Loucy (cell line): ENCODE measurements around the gene NRCAM.

Experiments used
- H2AFZ ChIP-seq: fragments of 200-600 bp; sonication (generic); 2 replicates; pipeline ENCODE4 v1.6.0; 2016; ENCODE audit warnings: antibody characterized with exemption, mild to moderate bottlenecking, low read length, moderate library complexity
- H3F3A ChIP-seq: fragments of 200-600 bp; 2 replicates; pipeline ENCODE4 v1.6.0; 2016; ENCODE audit warnings: antibody characterized with exemption, low read depth, mild to moderate bottlenecking
- H3K27me3 ChIP-seq: fragments of 200-600 bp; sonication (generic); 2 replicates; pipeline ENCODE4 v1.6.1; 2014; ENCODE audit warnings: low read length, mild to moderate bottlenecking; ENCODE audit not compliant: insufficient read depth, poor library complexity, severe bottlenecking
- H3K36me3 ChIP-seq: fragments of 200-600 bp; sonication (generic); 2 replicates; pipeline ENCODE4 v1.6.1; 2016; ENCODE audit warnings: low read length; ENCODE audit not compliant: insufficient read depth
- H3K4me1 ChIP-seq: fragments of 200-600 bp; sonication (generic); 2 replicates; pipeline ENCODE4 v1.5.1; 2014; ENCODE audit warnings: low read length, mild to moderate bottlenecking; ENCODE audit not compliant: insufficient read depth, poor library complexity, severe bottlenecking
- H3K4me2 ChIP-seq: fragments of 200-600 bp; sonication (generic); 2 replicates; pipeline ENCODE4 v1.6.0; 2014; ENCODE audit warnings: antibody characterized with exemption, low read length, low read depth, mild to moderate bottlenecking; ENCODE audit not compliant: poor library complexity, severe bottlenecking
- H3K4me3 ChIP-seq: fragments of 200-600 bp; sonication (generic); 2 replicates; pipeline ENCODE4 v1.5.1; 2014; ENCODE audit warnings: low read length, mild to moderate bottlenecking, mixed read lengths; ENCODE audit not compliant: poor library complexity, severe bottlenecking
- H3K79me2 ChIP-seq: fragments of 200-600 bp; sonication (generic); 2 replicates; pipeline ENCODE4 v1.6.1; 2014; ENCODE audit warnings: low read length; ENCODE audit not compliant: insufficient read depth
- H3K9ac ChIP-seq: fragments of 200-600 bp; sonication (generic); 2 replicates; pipeline ENCODE4 v1.6.0; 2014; ENCODE audit warnings: mild to moderate bottlenecking, low read depth, low read length, moderate library complexity; ENCODE audit not compliant: poor library complexity, severe bottlenecking
- H3K9me2 ChIP-seq: fragments of 200-600 bp; sonication (generic); replicated peaks from 2 replicates; pipeline ENCODE4 v1.6.1; 2016; ENCODE audit warnings: low read depth, low read length, mixed read lengths
- H3K9me3 ChIP-seq: fragments of 200-600 bp; sonication (generic); 2 replicates; pipeline ENCODE4 v1.6.1; 2014; ENCODE audit warnings: mild to moderate bottlenecking, antibody characterized with exemption, low read length, low read depth; ENCODE audit not compliant: insufficient read depth
- H4K20me1 ChIP-seq: fragments of 200-600 bp; sonication (generic); 2 replicates; pipeline ENCODE4 v1.6.0; 2014; ENCODE audit warnings: antibody characterized with exemption, low read length, mild to moderate bottlenecking; ENCODE audit not compliant: insufficient read depth, poor library complexity, severe bottlenecking
- EZH2phosphoT487 ChIP-seq: fragments of 200-600 bp; IDR thresholded peaks from 2 replicates; pipeline ENCODE4 v1.6.1; 2018; ENCODE audit warnings: antibody characterized with exemption, mild to moderate bottlenecking, moderate library complexity, borderline replicate concordance
- TF ChIP-seq, protein P1 (sequence below): fragments of 200-600 bp; sonication (generic); conservative IDR thresholded peaks from 2 replicates; pipeline ENCODE4 v1.5.1; 2014; ENCODE audit warnings: mild to moderate bottlenecking, antibody characterized with exemption, low read length

The NRCAM gene

DNA sequence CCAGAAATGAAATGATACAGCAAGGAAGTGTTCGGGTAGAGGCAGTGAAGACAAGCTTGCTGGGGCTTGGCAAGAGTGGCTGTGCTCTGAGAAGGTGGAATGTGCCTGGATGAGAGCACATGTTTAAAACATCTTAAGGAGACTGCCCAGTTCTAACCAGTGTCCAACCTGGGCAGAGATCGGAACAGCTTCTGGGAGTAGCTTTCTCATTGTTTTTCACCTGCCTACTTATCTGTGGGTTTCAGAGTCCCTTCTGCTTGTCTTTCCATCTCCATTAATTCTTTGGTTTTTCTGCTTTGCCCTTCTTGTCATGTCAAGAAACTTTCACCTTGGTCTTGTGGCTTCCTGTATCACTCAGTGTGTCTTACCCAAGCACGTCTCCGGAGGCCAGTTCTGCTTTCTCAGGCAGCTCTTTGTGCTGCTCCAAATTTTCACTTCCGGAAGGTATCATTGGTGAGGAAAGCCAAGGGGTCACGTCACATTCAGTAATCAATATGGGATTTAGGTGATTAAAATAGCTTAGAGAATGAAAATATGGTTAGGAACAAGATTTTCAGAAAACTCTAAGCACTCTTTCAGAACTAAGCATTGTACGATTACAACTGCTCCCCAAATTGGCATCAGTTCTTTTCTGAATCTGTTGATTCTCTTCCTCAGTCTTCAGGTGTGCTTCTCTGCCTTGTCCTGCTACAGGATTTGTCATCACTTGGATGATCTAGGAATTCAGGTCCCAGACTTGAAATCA lies 320.6 kb downstream of the NRCAM start:
- Histone ChIP-seq H3K9me3 (no peaks in the 10 kb centered on the region), H3K4me2 (no peak overlapping the region), H3K9ac (no peak overlapping the region), H3K36me3 (no peaks in the 10 kb centered on the region), H3K27me3 (no peaks in the 10 kb centered on the region), H4K20me1 (no peaks in the 10 kb centered on the region), H2AFZ (no peak overlapping the region), H3K4me3 (no peak overlapping the region), H3K79me2 (no peaks in the 10 kb centered on the region), H3K4me1 (no peaks in the 10 kb centered on the region), H3F3A (no peaks in the 10 kb centered on the region), H3K9me2 (no peaks in the 10 kb centered on the region)
- no peak for TF ChIP-seq EZH2phosphoT487
- TF ChIP-seq, protein P1, sequence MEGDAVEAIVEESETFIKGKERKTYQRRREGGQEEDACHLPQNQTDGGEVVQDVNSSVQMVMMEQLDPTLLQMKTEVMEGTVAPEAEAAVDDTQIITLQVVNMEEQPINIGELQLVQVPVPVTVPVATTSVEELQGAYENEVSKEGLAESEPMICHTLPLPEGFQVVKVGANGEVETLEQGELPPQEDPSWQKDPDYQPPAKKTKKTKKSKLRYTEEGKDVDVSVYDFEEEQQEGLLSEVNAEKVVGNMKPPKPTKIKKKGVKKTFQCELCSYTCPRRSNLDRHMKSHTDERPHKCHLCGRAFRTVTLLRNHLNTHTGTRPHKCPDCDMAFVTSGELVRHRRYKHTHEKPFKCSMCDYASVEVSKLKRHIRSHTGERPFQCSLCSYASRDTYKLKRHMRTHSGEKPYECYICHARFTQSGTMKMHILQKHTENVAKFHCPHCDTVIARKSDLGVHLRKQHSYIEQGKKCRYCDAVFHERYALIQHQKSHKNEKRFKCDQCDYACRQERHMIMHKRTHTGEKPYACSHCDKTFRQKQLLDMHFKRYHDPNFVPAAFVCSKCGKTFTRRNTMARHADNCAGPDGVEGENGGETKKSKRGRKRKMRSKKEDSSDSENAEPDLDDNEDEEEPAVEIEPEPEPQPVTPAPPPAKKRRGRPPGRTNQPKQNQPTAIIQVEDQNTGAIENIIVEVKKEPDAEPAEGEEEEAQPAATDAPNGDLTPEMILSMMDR = no peak

DNA sequence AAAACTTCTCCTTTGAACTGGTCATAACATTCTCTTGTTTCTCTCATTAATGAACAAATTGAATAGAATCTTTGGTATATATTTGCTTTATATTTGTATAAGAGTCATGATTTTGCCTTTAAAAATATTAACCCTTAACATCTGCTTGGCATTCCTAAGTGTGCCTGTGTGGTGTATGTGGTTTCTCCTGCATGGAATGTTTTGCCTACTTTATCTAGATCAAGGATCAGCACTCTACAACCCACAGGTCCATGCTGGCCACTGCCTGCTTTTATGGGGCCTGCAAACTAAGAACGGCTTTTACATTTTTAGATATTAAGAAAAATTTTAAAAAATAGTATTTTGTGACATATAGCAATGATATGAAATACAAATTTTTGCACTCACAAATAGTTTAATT lies 321.8 kb downstream of the NRCAM start:
- no peaks in the 10 kb centered on the region for H3K27me3 ChIP-seq
- H3K9me2 ChIP-seq = no peaks in the 10 kb centered on the region
- H4K20me1 ChIP-seq = no peaks in the 10 kb centered on the region
- H3K36me3 ChIP-seq = no peaks in the 10 kb centered on the region
- H3K4me1 ChIP-seq = no peaks in the 10 kb centered on the region
- no peak overlapping the region for H2AFZ ChIP-seq
- no peaks in the 10 kb centered on the region for H3K9me3 ChIP-seq
- no peak for TF ChIP-seq EZH2phosphoT487
- TF ChIP-seq, protein P1 = no peak
- no peak overlapping the region for H3K4me3 ChIP-seq
- H3K4me2 ChIP-seq = no peak overlapping the region
- H3K79me2 ChIP-seq = no peaks in the 10 kb centered on the region
- H3F3A ChIP-seq = no peaks in the 10 kb centered on the region
- no peak overlapping the region for H3K9ac ChIP-seq

DNA sequence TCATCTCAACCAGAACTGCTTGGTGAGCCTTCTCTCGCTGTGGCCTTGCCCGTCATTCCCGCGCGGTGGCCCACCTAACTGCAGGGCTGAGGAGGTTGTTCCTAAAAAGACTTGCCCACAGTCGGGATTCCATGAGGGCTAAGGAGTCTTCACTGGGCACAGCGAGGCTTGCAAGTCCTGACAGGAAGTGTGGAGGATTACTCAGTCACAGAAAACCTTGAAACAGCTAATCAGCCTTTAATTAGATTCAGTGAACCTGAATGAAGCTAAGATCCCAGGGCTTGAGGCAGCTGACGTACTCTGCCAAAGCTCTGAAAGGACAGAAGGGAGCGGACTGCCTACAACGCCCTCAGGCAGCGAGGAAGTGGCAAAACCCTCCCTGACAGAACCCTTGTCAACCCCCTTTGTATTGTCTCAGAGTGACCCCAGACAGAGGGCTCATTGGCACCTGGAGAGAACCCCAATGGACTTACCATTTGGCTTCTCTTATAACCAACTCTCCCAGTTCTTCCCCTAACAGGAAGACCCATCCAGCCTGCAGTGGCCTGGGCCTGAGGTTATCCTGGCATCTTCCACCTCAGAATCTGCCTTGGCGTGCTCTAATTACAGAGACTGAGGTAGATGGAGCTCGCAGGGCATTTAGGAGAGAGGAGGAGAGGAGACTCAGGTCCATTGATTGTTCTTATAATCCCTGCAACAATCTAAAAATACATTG lies 323.5 kb downstream of the NRCAM start:
- no peaks in the 10 kb centered on the region for H4K20me1 ChIP-seq
- no peaks in the 10 kb centered on the region for H3K79me2 ChIP-seq
- no peaks in the 10 kb centered on the region for H3F3A ChIP-seq
- H3K27me3 ChIP-seq = no peaks in the 10 kb centered on the region
- H3K9ac ChIP-seq = no peak overlapping the region
- no peaks in the 10 kb centered on the region for H3K36me3 ChIP-seq
- no peak overlapping the region for H2AFZ ChIP-seq
- H3K9me2 ChIP-seq = no peaks in the 10 kb centered on the region
- no peaks in the 10 kb centered on the region for H3K9me3 ChIP-seq
- TF ChIP-seq EZH2phosphoT487 = no peak
- TF ChIP-seq, protein P1 = no peak
- H3K4me1 ChIP-seq = no peaks in the 10 kb centered on the region
- no peak overlapping the region for H3K4me3 ChIP-seq
- H3K4me2 ChIP-seq = no peak overlapping the region
